ENCODE data around the gene HAS3. TPM values are rescaled to one million over a fixed set of nuclear protein-coding genes. Genes with fewer than 3 reads are reported as not detected.

The HAS3 gene
- polyA plus RNA-seq, 1 of the 3 experiments (the other 2 are of a cell fraction), result 38.7 TPM

DNA sequence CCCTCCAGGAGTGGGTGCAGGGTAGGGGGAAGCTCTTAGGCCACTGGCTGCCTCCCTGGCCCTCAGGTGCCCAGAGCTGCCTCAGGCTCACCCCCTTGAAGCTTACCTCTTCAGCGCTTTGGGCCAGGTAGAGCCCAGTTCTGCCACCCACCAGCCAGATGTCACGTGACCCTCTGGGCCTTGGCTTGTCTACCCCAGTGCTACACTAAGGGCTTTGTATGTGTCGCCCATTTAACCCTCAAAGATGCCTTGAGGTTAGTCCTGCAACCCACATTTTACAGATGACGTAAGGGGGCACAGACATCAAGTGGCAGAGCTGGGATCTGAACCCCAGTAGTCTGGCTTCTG is 3.4 kb downstream of the HAS3 start (continued):
- TF ChIP-seq, protein P1, sequence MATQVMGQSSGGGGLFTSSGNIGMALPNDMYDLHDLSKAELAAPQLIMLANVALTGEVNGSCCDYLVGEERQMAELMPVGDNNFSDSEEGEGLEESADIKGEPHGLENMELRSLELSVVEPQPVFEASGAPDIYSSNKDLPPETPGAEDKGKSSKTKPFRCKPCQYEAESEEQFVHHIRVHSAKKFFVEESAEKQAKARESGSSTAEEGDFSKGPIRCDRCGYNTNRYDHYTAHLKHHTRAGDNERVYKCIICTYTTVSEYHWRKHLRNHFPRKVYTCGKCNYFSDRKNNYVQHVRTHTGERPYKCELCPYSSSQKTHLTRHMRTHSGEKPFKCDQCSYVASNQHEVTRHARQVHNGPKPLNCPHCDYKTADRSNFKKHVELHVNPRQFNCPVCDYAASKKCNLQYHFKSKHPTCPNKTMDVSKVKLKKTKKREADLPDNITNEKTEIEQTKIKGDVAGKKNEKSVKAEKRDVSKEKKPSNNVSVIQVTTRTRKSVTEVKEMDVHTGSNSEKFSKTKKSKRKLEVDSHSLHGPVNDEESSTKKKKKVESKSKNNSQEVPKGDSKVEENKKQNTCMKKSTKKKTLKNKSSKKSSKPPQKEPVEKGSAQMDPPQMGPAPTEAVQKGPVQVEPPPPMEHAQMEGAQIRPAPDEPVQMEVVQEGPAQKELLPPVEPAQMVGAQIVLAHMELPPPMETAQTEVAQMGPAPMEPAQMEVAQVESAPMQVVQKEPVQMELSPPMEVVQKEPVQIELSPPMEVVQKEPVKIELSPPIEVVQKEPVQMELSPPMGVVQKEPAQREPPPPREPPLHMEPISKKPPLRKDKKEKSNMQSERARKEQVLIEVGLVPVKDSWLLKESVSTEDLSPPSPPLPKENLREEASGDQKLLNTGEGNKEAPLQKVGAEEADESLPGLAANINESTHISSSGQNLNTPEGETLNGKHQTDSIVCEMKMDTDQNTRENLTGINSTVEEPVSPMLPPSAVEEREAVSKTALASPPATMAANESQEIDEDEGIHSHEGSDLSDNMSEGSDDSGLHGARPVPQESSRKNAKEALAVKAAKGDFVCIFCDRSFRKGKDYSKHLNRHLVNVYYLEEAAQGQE (IDR thresholded peaks at IDR 0.05; ENCODE audit: low read depth, low read length), result no peak
- TF ChIP-seq SIN3A (IDR thresholded peaks at IDR 0.05; ENCODE audit: borderline replicate concordance, low read depth, low read length) (no peak), TCF12 (IDR thresholded peaks at IDR 0.05) (no peak), GABPA (IDR thresholded peaks at IDR 0.05; ENCODE audit: low read depth) (no peak), ELF1 (IDR thresholded peaks at IDR 0.05) (no peak), FOSL2 (IDR thresholded peaks at IDR 0.05; ENCODE audit: borderline replicate concordance, low read depth) (no peak), EZH2phosphoT487 (IDR thresholded peaks at IDR 0.05; ENCODE audit: borderline replicate concordance, low read depth) (no peak), FOXJ3 (CRISPR knock-in tag; IDR thresholded peaks at IDR 0.05) (no peak), MEF2A (IDR thresholded peaks at IDR 0.05; ENCODE audit: borderline replicate concordance, low read depth) (no peak), RFX5 (IDR thresholded peaks at IDR 0.05; ENCODE audit: low read length) (no peak)
- TF ChIP-seq, protein P2, sequence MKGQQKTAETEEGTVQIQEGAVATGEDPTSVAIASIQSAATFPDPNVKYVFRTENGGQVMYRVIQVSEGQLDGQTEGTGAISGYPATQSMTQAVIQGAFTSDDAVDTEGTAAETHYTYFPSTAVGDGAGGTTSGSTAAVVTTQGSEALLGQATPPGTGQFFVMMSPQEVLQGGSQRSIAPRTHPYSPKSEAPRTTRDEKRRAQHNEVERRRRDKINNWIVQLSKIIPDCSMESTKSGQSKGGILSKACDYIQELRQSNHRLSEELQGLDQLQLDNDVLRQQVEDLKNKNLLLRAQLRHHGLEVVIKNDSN (IDR thresholded peaks at IDR 0.05; ENCODE audit: borderline replicate concordance, low read depth), result no peak

DNA sequence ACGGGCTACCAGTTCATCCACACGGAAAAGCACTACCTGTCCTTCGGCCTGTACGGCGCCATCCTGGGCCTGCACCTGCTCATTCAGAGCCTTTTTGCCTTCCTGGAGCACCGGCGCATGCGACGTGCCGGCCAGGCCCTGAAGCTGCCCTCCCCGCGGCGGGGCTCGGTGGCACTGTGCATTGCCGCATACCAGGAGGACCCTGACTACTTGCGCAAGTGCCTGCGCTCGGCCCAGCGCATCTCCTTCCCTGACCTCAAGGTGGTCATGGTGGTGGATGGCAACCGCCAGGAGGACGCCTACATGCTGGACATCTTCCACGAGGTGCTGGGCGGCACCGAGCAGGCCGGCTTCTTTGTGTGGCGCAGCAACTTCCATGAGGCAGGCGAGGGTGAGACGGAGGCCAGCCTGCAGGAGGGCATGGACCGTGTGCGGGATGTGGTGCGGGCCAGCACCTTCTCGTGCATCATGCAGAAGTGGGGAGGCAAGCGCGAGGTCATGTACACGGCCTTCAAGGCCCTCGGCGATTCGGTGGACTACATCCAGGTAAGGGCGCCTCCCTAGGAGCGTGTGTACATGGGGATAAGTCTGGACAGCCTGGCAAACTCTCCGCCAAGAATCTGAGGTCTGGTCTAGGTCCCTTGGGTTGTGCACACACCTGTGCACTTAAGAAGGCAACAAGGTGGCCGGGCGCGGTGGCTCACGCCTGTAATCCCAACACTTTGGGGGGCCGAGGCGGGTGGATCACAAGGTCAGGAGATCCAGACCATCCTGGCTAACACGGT is 4.2 kb downstream of the HAS3 start:
- Histone ChIP-seq H2AFZ (ENCODE audit: low read depth) (no peak overlapping the region), H3K4me3 (ENCODE audit: low read depth in 2 of 2, low read length in 1 of 2) (no peak overlapping the region), H3K9me3 (no peaks in the 10 kb centered on the region), H3K4me2 (no peak overlapping the region), H3K27ac (ENCODE audit: low read depth in 2 of 2, low read length in 1 of 2) (no peak overlapping the region), H3F3A (replicated peaks; ENCODE audit: insufficient read depth) (no peaks in the 10 kb centered on the region), H3K27me3 (ENCODE audit: insufficient read depth) (no peaks in the 10 kb centered on the region), H3K9ac (no peak overlapping the region), H3K36me3 (replicated peaks in 1 of 2; ENCODE audit: control insufficient read depth in 1 of 2, insufficient read depth in 2 of 2, low read length in 1 of 2) (peaks cover 4 to 30% of the 10 kb centered on the region in 2 experiments), H4K20me1 (ENCODE audit: insufficient read depth) (0 out of 2 replicates have a peak, but pooled peaks cover 8% of the 10 kb centered on the region), H3K79me2 (ENCODE audit: insufficient read depth) (no peaks in the 10 kb centered on the region), H3K4me1 (ENCODE audit: control insufficient read depth in 1 of 2, insufficient read depth in 2 of 2, low read depth in 1 of 2, low read length in 1 of 2) (peaks cover 5 to 11% of the 10 kb centered on the region in 2 experiments; a peak in 1 of 4 replicates), H3K9me2 (no peaks in the 10 kb centered on the region)
- CTCF ChIA-PET, result interaction anchor here (0.9 to 7.1 kb wide), 3 partner anchors 15 to 262 kb away, joined by 3 to 62 read pairs (median 4); no protein-coding TSS in a partner anchor
- DNase-seq, result no peak
- POLR2A ChIA-PET, result no interaction called here
- WGBS (ENCODE audit: low lambda C conversion rate), result 96% methylated on average over 27 of the region's 48 CpGs
- TF ChIP-seq SMC3 (IDR thresholded peaks at IDR 0.05; ENCODE audit: low read depth, low read length) (no peak), PBX3 (IDR thresholded peaks at IDR 0.05) (no peak), EP300 (IDR thresholded peaks at IDR 0.05; ENCODE audit: borderline replicate concordance in 1 of 2, low read depth in 1 of 2, low read length in 1 of 2) (no peak), MXI1 (IDR thresholded peaks at IDR 0.05; ENCODE audit: low read depth, low read length) (no peak), RCOR1 (IDR thresholded peaks at IDR 0.05; ENCODE audit: low read length) (no peak), RAD21 (IDR thresholded peaks at IDR 0.05; ENCODE audit: low read length) (no peak), MEF2A (IDR thresholded peaks at IDR 0.05; ENCODE audit: borderline replicate concordance, low read depth) (no peak)
- TF ChIP-seq, protein P1 (IDR thresholded peaks at IDR 0.05; ENCODE audit: low read depth, low read length), result no peak
- TF ChIP-seq, protein P3, sequence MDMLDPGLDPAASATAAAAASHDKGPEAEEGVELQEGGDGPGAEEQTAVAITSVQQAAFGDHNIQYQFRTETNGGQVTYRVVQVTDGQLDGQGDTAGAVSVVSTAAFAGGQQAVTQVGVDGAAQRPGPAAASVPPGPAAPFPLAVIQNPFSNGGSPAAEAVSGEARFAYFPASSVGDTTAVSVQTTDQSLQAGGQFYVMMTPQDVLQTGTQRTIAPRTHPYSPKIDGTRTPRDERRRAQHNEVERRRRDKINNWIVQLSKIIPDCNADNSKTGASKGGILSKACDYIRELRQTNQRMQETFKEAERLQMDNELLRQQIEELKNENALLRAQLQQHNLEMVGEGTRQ (IDR thresholded peaks at IDR 0.05; ENCODE audit: borderline replicate concordance, low read depth, low read length), result no peak
